Thyroid gland (tissue), 4 donors: ENCODE measurements around the gene ITGA1.

Source experiments
- POLR2A ChIP-seq, 2 donors: fragments of 450-650 bp; IDR thresholded peaks; one replicate each; pipeline ENCODE4 v1.6.1; 2017; ENCODE audit warnings: antibody characterized with exemption in 2 of 2, mild to moderate bottlenecking in 2 of 2, moderate library complexity in 1 of 2
- TF ChIP-seq, protein P1 (sequence below), 6 experiments: fragments of 200-600 bp in 3 of 6; fragments of 450-650 bp in 3 of 6; sonication (generic) in 3 of 6; IDR thresholded peaks; one replicate each; pipeline ENCODE4 v1.5.1; 2016 to 2019; ENCODE audit warnings: antibody characterized with exemption in 6 of 6, mild to moderate bottlenecking in 2 of 6, inconsistent platforms in 1 of 6, moderate library complexity in 1 of 6

- TF ChIP-seq POLR2A (IDR thresholded peaks at IDR 0.05) = no peak
- TF ChIP-seq, protein P1, sequence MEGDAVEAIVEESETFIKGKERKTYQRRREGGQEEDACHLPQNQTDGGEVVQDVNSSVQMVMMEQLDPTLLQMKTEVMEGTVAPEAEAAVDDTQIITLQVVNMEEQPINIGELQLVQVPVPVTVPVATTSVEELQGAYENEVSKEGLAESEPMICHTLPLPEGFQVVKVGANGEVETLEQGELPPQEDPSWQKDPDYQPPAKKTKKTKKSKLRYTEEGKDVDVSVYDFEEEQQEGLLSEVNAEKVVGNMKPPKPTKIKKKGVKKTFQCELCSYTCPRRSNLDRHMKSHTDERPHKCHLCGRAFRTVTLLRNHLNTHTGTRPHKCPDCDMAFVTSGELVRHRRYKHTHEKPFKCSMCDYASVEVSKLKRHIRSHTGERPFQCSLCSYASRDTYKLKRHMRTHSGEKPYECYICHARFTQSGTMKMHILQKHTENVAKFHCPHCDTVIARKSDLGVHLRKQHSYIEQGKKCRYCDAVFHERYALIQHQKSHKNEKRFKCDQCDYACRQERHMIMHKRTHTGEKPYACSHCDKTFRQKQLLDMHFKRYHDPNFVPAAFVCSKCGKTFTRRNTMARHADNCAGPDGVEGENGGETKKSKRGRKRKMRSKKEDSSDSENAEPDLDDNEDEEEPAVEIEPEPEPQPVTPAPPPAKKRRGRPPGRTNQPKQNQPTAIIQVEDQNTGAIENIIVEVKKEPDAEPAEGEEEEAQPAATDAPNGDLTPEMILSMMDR (IDR thresholded peaks at IDR 0.05) = no peak
Measured at GRCh38 chr5:53001541-53001940, 213.8 kb downstream of the ITGA1 start.
